D721Med (cell line): Measurements from ENCODE around the gene CHST15.

ENCODE experiments used
- DNase-seq: peaks from one replicate; pipeline ENCODE4 v3.0.0; 2011; ENCODE audit warnings: low spot score; ENCODE audit not compliant: insufficient read length
- FAIRE-seq: peaks from 2 replicates; lab custom pipeline; 2011; peaks lifted over from hg19 to GRCh38; lab: Jason Lieb, UNC
- CTCF ChIP-seq: IDR thresholded peaks from 2 replicates; pipeline ENCODE4 v1.5.1; 2012; ENCODE audit warnings: mild to moderate bottlenecking, control low read depth; ENCODE audit not compliant: insufficient read depth; ENCODE audit errors: missing control alignments

CHST15 gene

GRCh38 chr10:124000792-124001201, 92.6 kb downstream of the CHST15 start:
- no peak for TF ChIP-seq CTCF
- DNase-seq (no peak), FAIRE-seq (no peak)

- DNase-seq = no peak
- no peak for FAIRE-seq
- TF ChIP-seq CTCF = no peak
Observed at GRCh38 chr10:123999956-124000615, 93.3 kb downstream of the CHST15 start.

- DNase-seq (no peak), FAIRE-seq (no peak)
- no peak for TF ChIP-seq CTCF
Observed at GRCh38 chr10:123999261-123999660, 94.1 kb downstream of the CHST15 start.

- no peak for TF ChIP-seq CTCF
- DNase-seq (no peak), FAIRE-seq (no peak)
Observed at GRCh38 chr10:123998197-123999141, 94.9 kb downstream of the CHST15 start.

- FAIRE-seq (no peak), DNase-seq (no peak)
- no peak for TF ChIP-seq CTCF
Observed at GRCh38 chr10:123997486-123998196, 95.8 kb downstream of the CHST15 start.

GRCh38 chr10:123997013-123997412, 96.4 kb downstream of the CHST15 start:
- DNase-seq (no peak), FAIRE-seq (no peak)
- TF ChIP-seq CTCF = no peak
